NCI-H226 (cell line): ENCODE data around the gene TMEM115.
"Not testable (repeated sequence)": the region's sequence is repeated elsewhere in the genome, so short reads cannot be mapped to it uniquely, and the experiment has no call there.

Experiments used
- DNase-seq: peaks from one replicate; pipeline ENCODE4 v3.0.0-alpha.2; 2015

The TMEM115 gene

DNA sequence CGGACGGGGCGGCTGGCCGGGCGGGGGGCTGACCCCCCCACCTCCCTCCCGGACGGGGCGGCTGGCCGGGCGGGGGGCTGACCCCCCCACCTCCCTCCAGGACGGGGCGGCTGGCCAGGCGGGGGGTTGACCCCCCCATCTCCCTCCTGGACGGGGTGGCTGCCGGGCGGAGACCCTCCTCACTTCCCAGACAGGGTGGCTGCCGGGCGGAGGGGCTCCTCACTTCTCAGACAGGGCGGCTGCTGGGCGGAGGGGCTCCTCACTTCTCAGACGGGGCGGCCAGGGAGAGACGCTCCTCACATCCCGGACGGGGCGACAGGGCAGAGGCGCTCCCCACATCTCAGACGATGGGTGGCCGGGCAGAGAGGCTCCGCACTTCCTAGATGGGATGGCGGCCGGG is 47.3 kb downstream of the TMEM115 start:
- DNase-seq, result not testable (repeated sequence)
